COLO829 (cell line): ENCODE measurements around the gene TUBA3D.
"Not testable (repeated sequence)": the region's sequence is repeated elsewhere in the genome, so short reads cannot be mapped to it uniquely, and the experiment has no call there.

Experiments
- DNase-seq: peaks from one replicate; pipeline ENCODE4 v3.0.0; 2012; ENCODE audit warnings: low spot score

The TUBA3D gene

DNA sequence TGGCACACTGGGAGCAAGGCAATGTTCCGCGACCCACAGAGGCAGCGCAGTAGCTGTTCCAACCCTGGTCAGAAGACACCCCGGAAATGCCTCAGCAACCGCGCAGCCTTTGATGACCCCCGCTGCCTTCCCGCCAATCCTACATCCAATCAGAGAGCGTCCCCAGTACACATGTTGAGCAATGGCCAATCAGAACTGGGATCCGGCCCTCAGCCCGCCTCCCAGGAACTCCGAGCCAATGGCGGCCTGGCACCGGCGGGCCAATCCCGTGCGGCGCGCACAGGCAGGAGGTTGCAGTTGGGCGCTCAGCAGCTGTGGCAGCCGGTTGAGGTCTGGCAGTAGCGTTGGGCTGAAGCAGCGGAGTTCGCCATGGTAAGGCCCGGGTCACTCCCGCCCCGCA, at the start of gene TUBA3D:
Gene TUBA3D, plus strand, starts transcription at position 289 of the 400 bp plus-strand sequence. Its CDS starts 81 bp downstream, at position 370.
- DNase-seq, result no peak

DNA sequence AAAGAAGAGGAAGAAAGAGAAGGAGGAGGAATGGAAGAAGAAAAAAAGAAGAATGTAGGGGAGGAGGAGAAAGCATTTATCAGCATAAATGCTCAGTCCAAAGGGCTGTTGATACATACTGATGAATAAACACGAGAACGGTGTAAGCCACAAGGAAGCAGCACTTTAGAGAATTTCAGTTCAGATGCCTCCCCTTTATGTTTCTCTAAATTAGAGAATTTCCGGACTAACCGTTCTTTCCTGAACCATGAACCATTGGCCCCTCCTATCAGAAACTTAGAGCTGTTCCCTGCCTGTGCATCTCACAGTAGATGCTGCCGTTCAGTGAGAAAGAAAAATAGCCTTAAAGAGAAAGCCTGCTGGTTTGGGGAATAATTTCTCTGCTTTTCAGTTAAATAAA, 49.2 kb upstream of the TUBA3D start:
- no peak for DNase-seq

DNA sequence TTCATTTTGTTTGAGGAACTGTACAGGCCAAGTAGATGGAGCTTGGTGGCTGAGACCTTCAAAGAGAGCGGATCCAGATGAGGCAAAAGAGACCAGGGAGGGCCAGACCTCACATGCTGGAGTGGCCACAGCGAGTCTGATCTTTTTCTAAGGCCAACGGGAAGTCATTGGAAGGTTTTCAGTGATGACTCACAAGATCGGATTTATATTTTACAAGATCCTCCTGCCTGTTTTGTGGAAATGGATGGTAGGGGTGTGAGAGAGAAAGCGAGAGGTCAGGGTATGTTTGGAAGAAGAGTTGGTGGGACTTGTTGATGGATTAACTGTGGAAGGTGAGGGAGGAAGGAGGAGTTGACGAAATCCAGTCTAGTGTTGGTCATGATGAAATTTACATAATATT, 44.6 kb upstream of the TUBA3D start:
- no peak for DNase-seq

DNA sequence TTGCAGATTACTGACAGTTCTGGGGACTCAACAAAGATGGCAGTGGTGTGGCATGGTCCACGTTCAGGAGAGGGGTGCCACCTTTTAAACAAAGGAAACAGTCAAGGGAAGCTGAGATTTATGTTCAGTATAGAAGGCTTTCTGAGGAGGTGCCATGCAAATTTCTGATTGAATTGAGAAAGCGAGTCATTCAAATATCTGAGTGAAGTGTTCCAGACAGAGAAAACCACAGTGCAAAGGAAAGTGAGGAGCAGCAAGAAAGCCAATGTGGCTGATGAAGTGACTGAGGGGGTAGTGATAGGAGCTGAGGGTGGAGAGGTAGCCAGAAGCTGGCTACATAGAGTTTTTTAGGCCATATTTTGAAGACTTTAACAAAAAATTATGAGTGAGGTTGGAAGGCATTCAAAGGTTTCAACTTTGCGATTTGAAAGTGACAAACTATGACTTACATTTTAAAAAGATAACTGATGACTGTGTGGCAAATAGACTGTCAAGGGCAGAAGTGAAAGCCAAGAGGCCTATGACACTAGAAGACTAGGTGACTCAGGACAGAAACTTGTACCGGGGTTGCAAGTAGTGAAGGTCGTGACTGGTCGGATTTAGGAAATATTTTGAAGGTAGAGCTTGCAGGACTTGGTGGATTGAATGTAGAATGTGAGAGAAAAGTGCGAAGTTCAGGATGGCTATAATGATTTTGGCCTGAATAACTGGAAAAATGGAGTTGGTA, 35.0 kb upstream of the TUBA3D start:
- DNase-seq, result not testable (repeated sequence)

DNA sequence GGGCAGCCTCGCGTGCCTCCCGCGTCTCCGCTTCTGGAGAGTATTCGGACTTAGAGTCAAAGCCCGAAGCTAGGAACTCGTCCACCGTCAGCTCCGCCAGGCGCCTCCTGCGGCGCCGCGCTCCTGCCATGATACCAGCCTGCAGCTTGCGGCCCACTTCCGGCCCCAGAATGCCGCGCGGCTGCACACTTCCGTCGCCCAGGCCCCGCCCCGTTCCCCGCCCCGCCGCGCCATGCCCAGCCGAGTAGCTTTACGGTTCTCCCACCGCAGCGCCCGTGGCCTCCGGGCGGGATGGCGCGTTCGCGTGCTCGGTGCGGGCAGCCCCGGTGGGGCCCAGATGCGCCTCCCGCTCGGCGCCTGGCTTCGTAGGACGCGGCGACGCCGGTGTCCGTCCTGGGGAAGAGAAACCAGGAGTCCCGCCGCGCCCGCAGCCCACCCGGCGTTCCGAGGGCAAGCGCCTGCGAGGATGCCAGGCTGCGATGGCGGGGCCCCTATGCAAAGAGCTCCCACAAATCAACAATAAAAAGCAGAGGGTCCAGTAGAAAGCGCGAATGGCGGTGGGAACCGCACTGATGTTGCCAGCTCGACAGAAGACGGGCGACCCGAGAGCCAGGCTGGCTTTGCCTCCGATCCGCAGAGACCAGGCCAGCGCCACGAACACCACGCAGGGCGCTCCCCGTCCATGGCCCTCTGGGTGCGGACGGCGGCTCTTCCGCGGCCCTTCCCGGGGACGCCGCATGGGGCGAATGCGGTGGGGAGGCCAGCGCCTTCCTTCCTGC, 31.0 kb upstream of the TUBA3D start:
- DNase-seq, result not testable (repeated sequence)

DNA sequence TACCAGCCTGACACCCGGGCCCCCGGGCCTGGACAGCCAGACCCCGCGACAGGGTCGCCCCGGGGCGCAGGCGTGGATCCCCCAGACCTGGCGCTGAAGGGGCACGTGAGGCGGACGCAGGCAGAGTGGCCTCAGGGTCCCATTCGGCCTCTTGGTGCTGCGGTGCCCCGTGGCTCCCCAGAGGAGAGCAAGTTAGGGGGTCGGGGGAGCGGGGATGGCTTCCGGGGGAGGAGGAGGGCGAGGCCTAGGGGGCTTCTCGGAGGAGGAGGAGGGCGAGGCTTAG, 30.5 kb upstream of the TUBA3D start:
- not testable (repeated sequence) for DNase-seq

DNA sequence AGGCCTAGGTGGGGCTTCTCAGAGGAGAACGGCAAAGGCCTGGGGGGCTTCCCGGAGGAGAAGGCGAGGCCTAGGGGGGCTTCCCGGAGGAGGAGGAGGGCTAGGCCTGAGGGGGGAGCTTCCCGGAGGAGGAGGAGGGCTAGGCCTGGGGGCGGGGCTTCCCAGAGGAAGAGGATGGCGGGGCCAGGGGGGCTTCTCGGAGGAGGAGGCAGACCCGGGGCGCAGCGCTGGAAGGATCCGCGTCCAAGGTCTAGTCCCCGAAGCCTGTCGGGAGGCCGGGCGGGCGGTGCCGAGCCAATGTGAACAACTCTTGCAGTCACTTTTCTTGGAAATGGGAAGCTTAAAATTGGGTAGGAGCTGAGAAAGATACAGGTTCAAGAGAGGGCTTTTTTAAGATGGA, 30.0 kb upstream of the TUBA3D start:
- DNase-seq, result no peak

DNA sequence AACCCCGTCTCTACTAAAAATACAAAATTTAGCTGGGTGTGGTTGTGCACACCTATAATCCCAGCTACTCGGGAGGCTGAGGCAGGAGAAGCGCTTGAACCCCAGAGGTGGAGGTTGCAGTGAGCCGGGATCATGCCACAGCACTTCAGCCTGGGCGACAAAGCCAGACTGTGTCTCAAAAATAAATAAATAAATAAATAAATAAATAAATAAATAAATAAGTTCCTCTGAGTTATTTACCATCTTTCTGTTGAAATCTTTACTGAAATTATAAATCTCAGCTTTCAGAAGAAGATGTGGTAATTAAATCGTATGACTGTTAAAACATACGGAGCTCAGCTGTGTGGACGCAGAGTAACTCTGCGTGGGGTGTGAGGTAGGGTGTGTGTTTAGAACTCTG, 27.9 kb upstream of the TUBA3D start:
- DNase-seq, result not testable (repeated sequence)

DNA sequence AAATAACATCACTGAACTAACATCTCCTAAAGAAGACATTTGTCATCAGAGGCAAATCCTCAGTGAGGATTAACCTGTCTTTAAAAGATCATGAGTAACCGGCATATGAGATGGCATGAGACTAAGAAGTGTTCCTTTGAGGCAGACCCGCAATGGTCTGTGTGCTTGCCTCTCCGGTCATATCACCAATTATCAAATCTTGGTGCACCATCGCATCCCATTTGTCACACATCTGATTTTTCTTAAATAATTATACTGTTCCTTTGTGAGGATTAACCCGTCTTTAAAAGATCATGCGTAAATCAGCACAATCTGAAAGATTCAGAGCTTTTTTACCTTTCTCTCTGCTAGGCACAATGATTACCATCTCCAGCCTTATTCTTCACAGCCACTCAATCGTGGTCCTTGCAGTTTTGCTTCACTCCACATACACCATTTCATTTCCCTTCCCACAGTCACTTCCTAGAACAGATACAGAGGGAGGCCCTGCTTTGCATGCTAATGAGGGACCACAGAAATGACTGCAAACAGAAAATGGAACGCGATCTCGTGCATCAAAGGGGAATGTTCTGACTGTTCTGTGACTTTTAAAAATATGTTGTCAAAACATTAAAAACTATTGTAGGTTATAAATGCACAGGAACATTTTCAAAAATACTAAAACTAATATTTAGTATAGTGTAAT, 24.5 kb upstream of the TUBA3D start:
- not testable (repeated sequence) for DNase-seq

DNA sequence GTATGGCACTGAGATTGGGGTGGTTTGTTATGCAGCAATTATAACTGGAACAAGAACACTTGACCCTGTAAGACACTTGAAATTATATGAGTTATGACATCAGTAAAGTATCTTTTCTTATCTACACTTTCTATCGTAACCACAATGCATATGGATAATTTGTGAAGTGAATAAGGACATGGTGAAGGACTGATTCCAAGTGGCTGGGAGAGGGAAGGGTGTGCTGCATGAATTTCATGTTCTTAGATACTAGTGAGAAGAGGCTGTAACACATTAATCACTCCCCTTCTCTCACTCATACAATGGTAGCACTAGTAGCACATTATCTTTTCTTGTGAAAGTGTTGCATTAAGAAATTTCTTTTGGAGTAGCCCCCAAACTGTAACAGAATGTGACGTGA, 21.0 kb upstream of the TUBA3D start:
- DNase-seq, result not testable (repeated sequence)

DNA sequence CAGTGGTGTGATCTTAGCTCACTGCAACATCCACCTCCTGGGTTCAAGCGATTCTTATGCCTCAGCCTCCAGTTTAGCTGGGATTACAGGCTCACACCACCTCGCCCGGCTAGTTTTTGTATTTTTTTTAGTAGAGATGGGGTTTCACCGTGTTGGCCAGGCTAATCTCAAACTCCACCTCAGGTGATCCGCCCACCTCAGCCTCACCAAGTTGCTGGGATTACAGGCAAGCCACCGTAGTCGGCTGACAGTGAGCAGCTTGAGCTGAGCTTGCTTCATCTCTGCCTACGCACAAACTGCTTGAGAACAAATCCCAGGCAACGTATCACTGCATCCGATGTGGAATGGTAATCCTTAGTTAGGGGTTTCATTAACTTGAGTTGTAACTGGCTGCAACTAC, 8.2 kb upstream of the TUBA3D start:
- not testable (repeated sequence) for DNase-seq

DNA sequence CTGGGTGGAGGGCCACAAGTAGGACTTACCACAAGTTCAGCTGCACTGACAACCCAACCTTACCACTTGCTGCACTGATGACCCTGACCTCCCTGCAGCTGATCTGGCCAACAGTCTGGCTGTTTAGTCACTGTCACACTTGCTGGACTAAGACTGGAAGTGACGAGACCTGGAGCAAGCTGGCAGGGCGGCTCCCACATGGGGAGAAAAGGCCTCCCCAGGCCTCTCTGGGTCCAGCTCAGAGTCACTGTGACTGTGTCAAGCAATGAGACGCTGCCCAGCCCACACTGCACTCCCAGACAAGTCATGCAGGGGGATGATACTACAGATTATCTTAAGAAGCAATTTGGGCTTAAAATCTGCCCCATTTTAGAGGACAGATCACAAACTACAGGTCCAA, 5.0 kb upstream of the TUBA3D start:
- DNase-seq, result not testable (repeated sequence)

DNA sequence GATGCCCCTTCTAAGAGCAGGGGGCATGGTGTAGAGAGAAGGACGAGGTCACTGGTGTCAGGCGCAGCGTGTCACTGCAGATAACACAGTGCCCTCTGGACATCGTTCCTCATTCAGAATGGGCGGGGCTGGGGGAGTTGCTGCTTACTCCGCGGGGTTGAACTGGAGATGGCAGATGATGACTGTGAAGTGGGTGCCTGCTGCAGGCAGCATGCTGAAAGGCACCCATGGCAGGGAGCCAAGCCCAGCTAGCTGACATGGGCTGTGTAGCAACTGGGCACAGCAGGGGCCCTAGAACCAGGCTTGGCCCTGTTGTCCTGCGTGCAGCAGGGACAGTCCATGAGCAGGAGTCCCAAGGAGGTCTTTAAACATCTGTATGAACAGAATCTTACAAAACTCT, 4.3 kb upstream of the TUBA3D start:
- not testable (repeated sequence) for DNase-seq

DNA sequence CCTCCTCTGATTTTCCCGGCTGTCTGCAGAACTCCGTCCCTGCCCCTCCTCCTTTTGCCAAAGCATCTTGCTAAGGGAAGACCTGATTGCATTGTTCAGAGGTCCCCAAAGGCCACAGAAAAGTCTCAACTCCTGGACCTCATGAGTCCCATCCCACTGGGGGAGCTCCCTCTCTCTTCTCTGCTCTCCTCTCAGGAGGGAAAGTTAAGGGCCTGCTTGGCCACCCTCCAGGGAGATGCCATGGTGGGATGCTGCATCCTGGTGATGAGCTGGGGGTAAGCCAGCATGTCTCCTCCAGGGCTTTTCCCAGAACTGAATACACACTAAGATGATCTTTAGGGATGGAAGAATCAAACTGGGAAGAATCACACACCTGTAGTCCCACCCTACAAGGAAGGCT, 2.7 kb upstream of the TUBA3D start:
- not testable (repeated sequence) for DNase-seq

DNA sequence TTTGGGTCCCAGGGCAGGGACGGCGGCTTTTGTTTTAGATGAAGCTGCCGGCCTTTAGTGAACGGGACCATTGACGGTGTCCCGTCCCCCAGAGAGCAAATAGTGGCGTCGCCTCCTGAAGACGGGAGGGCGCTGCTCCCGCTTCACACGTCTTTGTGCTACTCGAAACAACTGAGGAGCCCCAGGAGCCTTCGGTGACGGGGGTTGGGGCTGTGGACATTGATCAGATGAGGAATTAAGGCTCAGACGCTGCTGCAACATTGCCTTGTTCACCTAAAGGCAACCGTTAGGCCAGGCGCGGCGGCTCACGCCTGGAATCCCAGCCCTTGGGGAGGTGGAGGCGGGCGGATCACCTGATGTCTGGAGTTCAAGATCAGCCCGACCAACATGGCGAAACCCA, 444 bp downstream of the TUBA3D start:
- DNase-seq, result not testable (repeated sequence)

DNA sequence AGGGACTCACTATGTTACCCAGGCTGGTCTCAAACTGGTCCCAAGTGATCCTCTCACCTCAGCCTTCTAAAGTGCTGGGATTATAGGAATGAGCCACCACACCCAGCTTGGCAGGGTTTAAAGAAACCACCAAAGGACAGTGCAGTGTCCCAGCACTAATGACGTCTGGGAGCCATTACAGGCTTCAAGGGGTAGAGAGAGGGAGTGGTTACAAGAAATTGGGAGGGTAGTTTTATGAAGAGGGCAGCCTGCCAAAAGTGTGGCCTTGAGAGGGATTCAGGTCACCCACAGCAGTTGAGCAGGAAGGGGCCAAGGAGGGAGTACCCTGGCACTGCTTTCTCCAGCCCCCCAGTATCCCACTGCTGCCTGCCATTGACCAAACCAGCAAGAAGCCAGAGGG, 1.3 kb downstream of the TUBA3D start:
- DNase-seq, result not testable (repeated sequence)

DNA sequence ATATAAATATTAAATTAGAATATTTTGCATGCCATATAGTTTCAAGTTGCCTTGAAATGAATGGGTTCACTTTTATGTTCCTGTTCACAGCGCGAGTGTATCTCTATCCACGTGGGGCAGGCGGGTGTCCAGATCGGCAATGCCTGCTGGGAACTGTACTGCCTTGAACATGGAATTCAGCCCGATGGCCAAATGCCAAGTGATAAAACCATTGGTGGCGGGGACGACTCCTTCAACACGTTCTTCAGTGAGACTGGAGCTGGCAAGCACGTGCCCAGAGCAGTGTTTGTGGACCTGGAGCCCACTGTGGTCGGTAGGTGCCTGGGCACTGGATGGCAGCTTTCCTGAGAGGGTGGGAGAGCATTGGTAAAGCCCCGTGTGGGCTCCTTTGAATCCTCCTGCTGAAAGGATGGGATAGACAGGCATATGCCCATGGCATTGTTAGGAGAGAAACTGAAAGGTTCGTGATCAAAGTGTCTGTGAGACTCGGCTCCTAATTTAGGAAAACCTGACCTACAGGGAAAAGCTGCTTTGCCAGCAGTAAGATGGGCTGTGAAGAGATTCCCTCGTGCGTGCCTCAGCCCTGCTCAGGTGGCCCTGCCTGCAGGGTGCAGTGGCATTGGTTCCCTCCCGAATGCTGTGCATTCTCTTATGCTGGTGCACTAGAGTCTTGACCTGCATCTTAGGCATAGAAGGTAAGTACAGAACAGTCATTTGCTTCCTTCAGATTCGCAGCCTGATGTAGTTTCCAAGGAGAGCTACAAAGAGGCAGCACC, 2.3 kb downstream of the TUBA3D start:
- DNase-seq, result not testable (repeated sequence)

DNA sequence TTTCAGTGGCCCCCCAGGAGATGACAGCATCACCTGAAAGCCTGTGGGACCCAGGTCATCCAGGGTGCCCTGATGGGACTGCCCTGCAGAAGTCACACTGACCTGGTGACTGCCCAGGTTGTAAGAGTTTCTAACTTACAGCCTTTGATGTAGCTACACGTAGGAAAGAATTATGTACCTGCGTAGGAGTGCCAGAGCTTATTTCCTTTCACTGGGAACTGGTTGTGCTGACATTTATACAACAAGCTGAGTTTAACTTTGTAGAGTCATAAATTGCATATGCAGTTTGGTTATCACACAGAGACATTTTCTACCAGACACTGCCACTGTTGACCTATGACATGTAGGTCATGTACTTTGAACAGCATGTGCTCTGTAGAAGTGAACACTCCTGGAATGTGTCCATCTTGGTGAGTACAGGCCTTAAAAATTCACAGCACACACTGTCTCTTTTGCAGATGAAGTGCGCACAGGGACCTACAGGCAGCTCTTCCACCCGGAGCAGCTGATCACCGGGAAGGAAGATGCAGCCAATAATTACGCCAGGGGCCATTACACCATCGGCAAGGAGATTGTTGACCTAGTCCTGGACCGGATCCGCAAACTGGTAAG, 3.0 kb downstream of the TUBA3D start:
- DNase-seq, result not testable (repeated sequence)

DNA sequence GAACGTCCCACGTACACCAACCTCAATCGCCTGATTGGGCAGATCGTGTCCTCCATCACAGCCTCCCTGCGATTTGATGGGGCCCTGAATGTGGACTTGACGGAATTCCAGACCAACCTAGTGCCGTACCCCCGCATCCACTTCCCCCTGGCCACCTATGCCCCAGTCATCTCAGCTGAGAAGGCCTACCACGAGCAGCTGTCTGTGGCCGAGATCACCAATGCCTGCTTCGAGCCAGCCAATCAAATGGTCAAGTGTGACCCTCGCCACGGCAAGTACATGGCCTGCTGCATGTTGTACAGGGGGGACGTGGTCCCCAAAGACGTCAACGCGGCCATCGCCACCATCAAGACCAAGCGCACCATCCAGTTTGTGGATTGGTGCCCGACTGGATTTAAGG, 4.4 kb downstream of the TUBA3D start:
- not testable (repeated sequence) for DNase-seq

DNA sequence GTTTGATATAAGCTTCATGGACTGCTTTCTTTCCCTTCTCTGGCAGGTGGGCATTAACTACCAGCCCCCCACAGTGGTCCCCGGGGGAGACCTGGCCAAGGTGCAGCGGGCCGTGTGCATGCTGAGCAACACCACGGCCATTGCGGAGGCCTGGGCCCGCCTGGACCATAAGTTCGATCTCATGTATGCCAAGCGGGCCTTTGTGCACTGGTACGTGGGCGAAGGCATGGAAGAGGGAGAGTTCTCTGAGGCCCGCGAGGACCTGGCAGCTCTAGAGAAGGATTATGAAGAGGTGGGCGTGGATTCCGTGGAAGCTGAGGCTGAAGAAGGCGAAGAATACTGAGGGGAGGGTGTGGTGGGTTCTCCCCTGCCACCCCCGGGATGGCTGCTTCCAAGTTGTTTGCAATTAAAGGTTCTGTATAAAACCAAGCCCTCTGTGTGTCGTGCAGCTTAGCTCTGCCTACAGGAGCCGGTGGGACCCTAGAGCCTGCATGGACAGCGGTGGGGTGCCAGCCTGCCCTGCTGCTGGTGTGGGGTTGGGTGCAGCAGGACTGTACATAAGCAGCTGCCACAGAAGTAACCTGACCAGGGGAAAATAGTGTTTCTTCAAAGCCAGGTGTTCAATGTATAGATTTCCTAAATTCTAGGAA, 6.7 kb downstream of the TUBA3D start:
- DNase-seq, result not testable (repeated sequence)
